Fibroblast of peridontal ligament (primary cell): ENCODE data around the gene DEGS1.

Source experiments
- DNase-seq: peaks from one replicate; pipeline ENCODE4 v3.0.0-alpha.2; 2010; ENCODE audit errors: extremely low read depth

DEGS1 gene

DNA sequence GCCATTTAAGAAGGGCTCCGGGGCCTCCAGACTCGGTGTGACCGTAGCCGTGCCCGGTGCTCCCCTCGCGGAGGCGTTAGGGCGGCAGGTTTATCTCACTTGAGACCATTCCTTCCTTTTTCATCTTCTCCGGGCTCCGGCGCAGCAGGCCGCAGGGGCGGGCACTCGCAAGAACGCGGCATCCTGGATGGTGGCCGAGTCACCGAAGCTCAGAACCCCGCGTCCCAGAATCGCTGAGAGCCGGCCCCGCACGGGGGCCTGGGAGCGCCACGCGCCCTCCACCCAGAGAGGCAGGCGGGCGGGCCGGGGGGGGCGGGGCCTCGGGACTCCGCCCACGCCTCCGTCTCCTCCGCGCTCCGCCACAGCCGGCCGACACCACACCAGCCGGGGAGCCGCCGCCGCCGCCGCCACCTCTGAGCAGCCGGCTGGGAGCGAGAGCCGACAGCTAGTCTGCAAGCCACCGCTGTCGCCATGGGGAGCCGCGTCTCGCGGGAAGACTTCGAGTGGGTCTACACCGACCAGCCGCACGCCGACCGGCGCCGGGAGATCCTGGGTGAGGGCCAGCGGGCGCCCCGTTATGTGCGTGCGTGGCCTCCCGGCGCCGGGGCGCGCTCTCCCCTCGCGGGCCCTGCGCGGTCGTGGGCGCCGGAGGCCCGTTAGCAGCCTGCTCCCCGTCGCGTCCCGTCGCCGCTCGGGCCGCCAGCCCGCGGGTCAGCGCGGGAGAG, at the start of gene DEGS1:
Gene DEGS1, plus strand, starts transcription at position 375 of the 725 bp plus-strand sequence. Its CDS starts 97 bp downstream, at position 472.
- peak; percentile 64 for DNase-seq

DNA sequence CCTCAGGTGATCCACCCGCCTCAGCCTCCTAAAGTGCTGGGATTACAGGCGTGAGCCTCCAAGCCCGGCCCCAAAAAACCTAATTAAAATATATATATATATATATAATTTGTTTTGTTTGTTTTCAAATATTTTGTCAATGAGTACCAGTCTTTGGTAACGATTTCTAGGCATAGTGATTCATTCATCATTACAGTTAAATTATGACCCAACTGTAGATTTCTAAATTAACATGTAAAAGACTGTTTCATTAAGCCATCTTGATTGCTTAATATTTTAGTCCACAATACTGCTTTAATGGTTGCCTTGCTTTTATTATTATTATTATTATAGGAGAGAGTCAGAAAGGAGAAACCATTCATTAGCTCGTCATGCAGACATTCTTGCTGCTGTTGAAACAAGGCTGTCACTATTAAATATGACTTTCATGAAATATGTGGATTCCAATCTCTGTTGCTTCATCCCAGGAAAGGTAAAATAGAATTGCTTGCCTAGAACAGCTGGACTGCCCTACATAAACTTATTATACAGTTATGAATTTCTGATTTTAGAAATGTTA, 49.2 kb upstream of the DEGS1 start:
- no peak for DNase-seq

- no peak for DNase-seq
Measured at GRCh38 chr1:224137518-224137917, 45.5 kb upstream of the DEGS1 start.

DNA sequence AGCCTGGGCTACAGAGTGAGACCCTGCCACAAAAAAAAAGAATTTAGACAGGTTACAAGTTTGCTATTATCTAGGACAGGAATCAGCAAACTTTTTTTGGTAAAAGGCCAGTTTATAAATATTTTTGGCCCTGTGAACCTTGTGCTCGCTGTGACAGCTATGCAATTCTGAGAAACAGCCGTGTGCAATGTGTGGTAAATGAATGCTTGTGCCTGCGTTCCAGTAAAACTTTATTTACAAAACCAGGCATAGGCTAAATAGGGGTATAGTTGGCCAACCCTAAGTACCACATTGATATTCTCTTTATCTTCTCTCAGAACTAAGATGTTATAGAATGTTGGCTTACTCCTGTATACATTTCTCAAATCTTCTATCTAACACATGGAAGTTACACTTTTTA, 44.8 kb upstream of the DEGS1 start:
- DNase-seq = no peak

- DNase-seq = no peak
Measured at GRCh38 chr1:224141693-224142092, 41.3 kb upstream of the DEGS1 start.

GRCh38 chr1:224149709-224150108, 33.3 kb upstream of the DEGS1 start:
- DNase-seq = no peak

DNA sequence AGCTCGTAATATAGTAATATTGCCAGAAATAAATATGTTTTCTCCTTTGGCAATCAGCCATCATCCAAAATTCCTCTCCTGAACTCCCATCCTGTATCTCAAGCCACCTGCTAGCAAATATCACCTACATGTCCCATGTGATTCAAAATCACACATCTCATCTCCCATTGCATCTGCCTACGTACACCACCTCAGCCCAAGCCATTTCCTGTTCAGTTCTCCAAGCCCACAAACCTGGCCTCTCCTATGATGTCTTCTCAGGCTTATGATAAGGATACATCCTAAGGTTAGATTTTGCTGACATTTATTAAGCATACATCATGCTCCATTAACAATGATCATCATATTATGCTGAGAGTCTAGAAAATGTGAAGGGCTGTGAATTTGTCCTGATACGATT, 31.9 kb upstream of the DEGS1 start:
- DNase-seq = no peak

GRCh38 chr1:224157316-224157715, 25.7 kb upstream of the DEGS1 start:
- DNase-seq = no peak

DNA sequence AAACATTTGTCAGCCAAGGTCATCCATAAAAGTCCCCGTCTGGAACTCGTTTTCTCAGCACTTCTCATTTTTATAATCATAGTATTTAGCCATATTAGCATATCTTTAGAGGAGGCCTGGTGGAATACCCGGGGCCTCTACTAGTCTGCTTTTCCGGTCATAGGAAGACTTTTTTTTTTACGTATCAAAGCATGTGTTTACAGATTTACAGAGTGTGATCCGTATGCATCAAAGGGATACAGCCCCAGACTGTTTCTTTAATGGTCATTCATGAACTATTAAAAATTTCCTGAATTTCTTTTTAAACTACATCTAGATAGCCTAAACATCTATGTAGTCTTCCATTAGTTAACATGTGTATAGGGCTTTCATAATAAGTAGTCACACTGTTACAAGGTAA, 23.5 kb upstream of the DEGS1 start:
- no peak for DNase-seq

DNA sequence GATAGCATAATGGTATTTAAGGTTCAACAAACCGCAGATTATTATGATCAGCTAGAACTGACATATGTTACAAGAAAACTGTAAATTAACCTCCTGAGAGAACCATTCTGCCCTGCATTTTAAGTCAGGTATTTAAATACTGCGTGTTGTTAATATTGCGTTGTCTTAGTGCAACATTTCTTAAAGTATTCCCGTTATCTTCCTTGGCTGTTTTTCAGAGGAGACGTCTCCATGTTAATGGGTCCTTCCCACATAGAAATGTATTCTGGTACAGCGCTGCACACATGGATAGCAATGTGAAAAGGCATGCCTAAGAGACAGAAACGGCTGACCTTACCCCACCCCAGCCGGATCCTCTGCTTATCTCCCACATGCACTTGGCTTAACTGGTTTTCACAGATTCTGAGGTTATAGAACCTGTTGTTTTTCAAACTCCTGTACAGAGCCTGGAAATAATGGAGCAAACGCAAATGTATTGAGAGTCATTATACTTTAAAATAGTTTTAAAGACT, 22.8 kb upstream of the DEGS1 start:
- no peak for DNase-seq

DNA sequence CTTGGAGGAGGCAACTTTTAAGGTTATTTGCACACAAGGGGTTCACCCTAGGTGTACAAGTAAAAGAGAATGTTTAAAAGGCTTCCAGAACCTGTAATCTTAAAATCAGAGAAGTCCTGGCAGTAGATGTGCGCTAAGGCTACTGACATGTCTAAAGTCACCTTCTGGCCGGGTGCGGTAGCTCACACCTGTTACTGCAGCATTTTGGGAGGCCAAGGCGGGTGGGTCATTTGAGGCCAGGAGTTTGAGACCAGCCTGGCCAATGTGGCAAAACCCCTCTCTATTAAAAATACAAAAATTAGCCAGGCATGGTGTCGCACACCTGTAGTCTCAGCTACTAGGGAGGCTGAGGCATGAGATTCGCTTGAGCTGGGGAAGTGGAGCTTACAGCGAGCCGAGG, 20.3 kb upstream of the DEGS1 start:
- no peak for DNase-seq

- no peak for DNase-seq
Measured at GRCh38 chr1:224163311-224163710, 19.7 kb upstream of the DEGS1 start.

GRCh38 chr1:224168859-224169380, 14.1 kb upstream of the DEGS1 start:
- DNase-seq = peak; percentile 91

DNA sequence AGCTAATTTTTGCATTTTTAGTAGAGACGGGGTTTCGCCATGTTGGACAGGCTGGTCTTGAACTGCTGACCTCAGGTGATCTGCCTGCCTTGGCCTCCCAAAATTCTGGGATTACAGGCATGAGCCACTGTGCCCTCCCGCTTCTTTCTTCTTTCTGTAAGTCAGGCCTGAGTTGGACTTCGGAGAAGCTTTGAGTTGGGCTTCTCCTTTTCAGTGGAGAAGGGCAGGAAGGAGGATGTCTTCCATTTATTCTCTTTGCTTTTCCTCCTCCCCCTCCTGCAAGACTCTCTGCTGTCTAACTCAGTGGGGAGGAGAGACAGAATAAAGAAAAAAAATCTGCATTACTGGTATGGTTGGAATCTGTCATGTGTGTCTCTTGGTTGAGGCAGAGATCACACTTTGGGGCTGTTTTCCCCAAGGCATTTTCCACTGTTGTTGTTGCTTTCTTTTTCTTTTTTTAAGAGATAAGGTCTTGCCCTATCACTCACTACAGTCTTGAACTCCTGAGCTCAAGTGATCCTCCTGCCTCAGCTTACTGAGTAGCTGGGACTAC, 13.2 kb upstream of the DEGS1 start:
- no peak for DNase-seq

GRCh38 chr1:224170343-224170742, 12.7 kb upstream of the DEGS1 start:
- no peak for DNase-seq

DNA sequence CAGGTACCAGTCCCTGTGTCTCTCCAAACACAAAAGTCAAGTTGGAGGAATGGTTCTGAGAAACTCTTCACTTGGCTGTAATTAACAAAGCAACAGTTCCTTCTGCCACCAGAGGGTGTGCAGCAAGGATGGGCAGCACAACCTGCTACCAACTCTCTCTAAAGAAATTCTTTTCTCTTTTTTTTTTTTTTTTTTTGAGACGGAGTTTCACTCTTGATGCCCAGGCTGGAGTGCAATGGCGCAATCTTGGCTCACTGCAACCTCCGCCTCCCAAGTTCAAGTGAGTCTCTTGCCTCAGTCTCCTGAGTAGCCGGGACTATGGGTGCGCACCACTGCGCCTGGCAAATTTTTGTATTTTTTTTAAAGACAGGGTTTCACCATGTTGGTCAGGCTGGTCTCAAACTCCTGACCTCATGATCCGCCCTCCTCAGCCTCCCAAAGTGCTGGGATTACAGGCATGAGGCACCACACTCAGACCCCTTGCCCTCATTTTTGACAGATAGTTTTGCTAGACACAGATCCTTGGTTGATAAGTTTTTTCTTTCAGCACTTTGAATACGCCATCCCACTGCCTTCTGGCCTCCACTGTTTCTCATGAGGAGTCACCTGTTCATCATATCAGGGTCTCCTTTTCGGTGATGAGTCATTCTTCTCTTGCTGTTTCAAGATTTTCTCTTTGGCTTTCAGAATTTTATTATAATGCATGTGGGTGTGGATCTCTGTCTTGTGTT, 12.1 kb upstream of the DEGS1 start:
- peak; percentile 24 for DNase-seq

GRCh38 chr1:224172229-224172628, 10.8 kb upstream of the DEGS1 start:
- DNase-seq = no peak

GRCh38 chr1:224173523-224173922, 9.5 kb upstream of the DEGS1 start:
- no peak for DNase-seq

- no peak for DNase-seq
Measured at GRCh38 chr1:224175617-224176016, 7.4 kb upstream of the DEGS1 start.

DNA sequence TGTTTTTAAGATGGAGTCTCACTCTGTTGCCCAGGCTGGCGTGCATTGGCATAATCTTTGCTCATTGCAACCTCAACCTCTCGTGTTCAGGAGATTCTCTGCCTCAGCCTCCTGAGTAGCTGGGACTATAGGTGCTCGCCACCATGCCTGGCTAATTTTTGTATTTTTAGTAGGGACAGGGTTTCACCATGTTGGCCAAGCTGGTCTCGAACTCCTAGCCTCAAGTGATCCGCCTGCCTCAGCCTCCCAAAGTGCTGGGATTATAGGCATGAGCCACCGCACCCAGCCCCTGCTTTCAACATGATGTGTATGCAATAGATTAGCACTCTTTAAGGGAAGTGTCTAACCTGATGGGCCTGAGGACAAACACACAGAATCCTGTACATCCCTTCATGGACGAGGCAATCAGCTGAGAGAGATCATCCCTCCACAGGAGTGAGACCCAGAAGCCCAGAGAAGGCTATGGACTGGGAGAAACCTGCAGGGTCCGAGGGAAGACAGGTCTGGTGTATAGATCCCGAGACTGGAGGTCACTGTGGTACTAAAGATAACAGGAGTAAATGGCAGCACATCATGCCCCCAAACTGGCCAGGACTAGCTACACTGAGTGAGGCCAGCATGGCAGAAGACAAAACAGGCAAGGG, 5.6 kb upstream of the DEGS1 start:
- DNase-seq = no peak

DNA sequence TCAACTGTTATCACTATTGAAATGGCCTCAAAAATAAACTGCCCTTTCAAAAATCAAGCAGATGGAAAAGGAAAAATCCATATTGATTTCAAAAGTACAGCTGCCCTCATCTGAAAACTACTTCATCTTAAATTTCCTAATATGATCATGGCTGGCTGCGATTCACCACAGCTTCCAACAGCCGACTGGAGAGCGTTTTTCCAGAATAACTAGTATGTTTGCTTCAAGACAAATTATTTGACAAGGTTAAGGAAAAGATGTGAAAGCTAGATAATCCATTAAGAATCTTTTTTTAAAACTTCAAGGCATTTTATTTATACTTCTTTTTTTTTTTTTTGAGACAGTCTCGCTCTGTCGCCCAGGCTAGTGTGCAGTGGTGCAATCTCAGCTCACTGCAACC, 4.1 kb upstream of the DEGS1 start:
- no peak for DNase-seq
